ENCODE data around the gene HPSE2. TPM values are rescaled to one million over a fixed set of nuclear protein-coding genes. Genes with fewer than 3 reads are reported as not detected.
A peak's percentile ranks its signal among the peaks of the same experiment; 100 is the strongest.

The HPSE2 gene
- total RNA-seq, 2 experiments from 2014 or later, result not detected

- ChIA-PET POLR2A (interaction anchor here (0.9 to 2.2 kb wide), 10 partner anchors 11 to 709 kb away, joined by 3 to 11 read pairs (median 5); partner anchors contain the start of genes R3HCC1L and ZFYVE27), CTCF (interaction anchor here (0.6 to 1.1 kb wide), 2 partner anchors 21 to 1077 kb away, joined by 4 read pairs; no protein-coding TSS in a partner anchor)
- Mint-ChIP-seq H3K27me3 (peaks cover 5% of the 10 kb centered on the region), H3K36me3 (ENCODE audit: low read depth) (peaks cover 45% of the 10 kb centered on the region), H3K4me3 (peak overlapping the region; percentile 94), H3K27ac (peak overlapping the region; percentile 84), H3K4me1 (peaks cover 53% of the 10 kb centered on the region), H3K9me3 (no peaks in the 10 kb centered on the region)
- no peak for DNase-seq
These were observed 790.3 kb downstream of the HPSE2 start for GRCh38 chr10:98445200-98445812.

- ChIA-PET POLR2A (no interaction called here), CTCF (interaction anchor here (0.6 to 1.7 kb wide), 2 partner anchors 19 to 1076 kb away, joined by 4 to 7 read pairs; no protein-coding TSS in a partner anchor)
- Mint-ChIP-seq H3K27me3 (no peaks in the 10 kb centered on the region), H3K36me3 (ENCODE audit: low read depth) (peaks cover 53% of the 10 kb centered on the region), H3K4me3 (peak overlapping the region; percentile 43), H3K27ac (no peak overlapping the region), H3K9me3 (no peaks in the 10 kb centered on the region), H3K4me1 (peaks cover 53% of the 10 kb centered on the region)
- no peak for DNase-seq
These were observed 791.2 kb downstream of the HPSE2 start for GRCh38 chr10:98444314-98445006.

- ChIA-PET CTCF (no interaction called here), POLR2A (no interaction called here)
- H3K9me3 Mint-ChIP-seq, result no peaks in the 10 kb centered on the region
- H3K4me1 Mint-ChIP-seq, result peaks cover 23% of the 10 kb centered on the region
- no peak overlapping the region for H3K27ac Mint-ChIP-seq
- H3K36me3 Mint-ChIP-seq (ENCODE audit: low read depth), result peaks cover 86% of the 10 kb centered on the region
- H3K27me3 Mint-ChIP-seq, result no peaks in the 10 kb centered on the region
- DNase-seq, result no peak
- H3K4me3 Mint-ChIP-seq, result no peak overlapping the region
These were observed 796.9 kb downstream of the HPSE2 start for GRCh38 chr10:98438715-98439114.

- Mint-ChIP-seq H3K27ac (no peak overlapping the region), H3K9me3 (peaks cover 2% of the 10 kb centered on the region), H3K4me3 (no peak overlapping the region), H3K27me3 (no peaks in the 10 kb centered on the region), H3K4me1 (peaks cover 11% of the 10 kb centered on the region), H3K36me3 (ENCODE audit: low read depth) (peaks cover 84% of the 10 kb centered on the region)
- CTCF ChIA-PET, result interaction anchor here (1.2 to 3.2 kb wide), 2 partner anchors 9 to 11 kb away, joined by 3 to 19 read pairs; no protein-coding TSS in a partner anchor
- no peak for DNase-seq
- POLR2A ChIA-PET, result interaction anchor here (2.0 kb wide), 1 partner anchor 11 kb away, joined by 6 read pairs; no protein-coding TSS in a partner anchor
These were observed 798.9 kb downstream of the HPSE2 start for GRCh38 chr10:98436704-98437103.

DNA sequence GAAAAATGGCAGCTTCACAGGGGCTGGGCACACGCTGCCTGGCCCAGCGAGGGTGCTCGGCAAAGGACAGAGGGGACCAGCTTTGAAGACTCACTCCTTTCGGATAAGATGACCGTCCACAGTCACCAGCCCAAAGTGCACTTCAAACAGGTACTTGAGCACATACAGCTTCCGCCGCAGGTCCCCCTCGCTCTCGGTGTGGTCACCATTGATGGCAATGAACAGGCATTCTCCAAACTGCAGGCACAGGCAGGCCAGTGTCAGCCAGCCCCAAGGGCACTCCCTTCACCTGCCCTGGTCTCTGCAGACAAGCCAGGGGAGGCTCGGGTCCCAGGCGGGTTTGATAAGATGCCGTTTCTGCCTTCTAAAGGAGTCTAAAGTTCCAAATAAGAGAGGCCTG, 800.5 kb downstream of the HPSE2 start:
- peaks cover 2% of the 10 kb centered on the region for H3K9me3 Mint-ChIP-seq
- no peak overlapping the region for H3K27ac Mint-ChIP-seq
- peaks cover 2% of the 10 kb centered on the region for H3K4me1 Mint-ChIP-seq
- peaks cover 86% of the 10 kb centered on the region for H3K36me3 Mint-ChIP-seq (ENCODE audit: low read depth)
- ChIA-PET POLR2A (interaction anchor here (1.1 to 2.0 kb wide), 2 partner anchors 10 to 12 kb away, joined by 4 to 6 read pairs; no protein-coding TSS in a partner anchor), CTCF (interaction anchor here (3.2 kb wide), 1 partner anchor 9 kb away, joined by 19 read pairs; no protein-coding TSS in a partner anchor)
- no peak overlapping the region for H3K4me3 Mint-ChIP-seq
- no peak for DNase-seq
- H3K27me3 Mint-ChIP-seq, result no peaks in the 10 kb centered on the region

DNA sequence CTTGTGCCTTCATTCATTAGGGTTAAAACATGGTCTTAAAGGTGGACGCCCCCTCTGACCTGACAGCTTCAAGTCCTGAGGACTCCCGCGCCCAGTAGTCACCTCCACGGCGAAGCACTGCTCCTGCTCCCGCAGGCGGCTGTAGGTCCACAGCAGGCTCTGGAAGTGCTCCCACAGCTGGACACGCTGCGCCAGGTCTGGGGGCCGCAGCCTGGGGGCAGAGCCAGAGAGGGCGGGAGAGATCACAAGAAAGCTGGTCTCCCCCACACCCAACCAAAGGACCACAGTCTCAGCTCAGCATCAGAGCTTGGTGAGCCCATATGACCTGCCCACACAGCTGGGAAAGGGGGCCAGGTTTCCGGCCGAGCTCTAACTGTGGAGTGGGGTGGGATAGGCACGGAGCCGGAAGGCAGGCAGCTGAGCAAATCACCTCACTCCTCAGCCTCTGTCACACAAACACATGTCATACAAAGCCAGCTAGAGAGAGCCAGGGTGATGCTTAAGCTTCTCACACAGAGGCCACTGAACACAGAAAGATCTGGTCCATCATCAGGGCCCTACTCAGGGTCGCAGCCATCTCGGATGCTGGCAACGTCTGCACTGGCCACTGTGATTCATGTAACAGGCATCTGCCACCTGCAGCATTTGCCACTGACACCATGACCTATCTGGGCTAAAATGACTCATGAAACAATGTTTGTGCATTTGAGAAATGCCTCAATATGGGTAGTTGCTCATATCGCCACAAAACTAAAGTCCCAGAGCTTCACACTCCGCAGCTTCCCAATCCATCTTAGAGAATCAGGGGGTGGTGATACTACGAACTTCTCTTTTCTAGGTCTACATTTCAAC, 801.5 kb downstream of the HPSE2 start:
- peaks cover 2% of the 10 kb centered on the region for H3K4me1 Mint-ChIP-seq
- H3K4me3 Mint-ChIP-seq, result no peak overlapping the region
- no peak for DNase-seq
- H3K27me3 Mint-ChIP-seq, result no peaks in the 10 kb centered on the region
- POLR2A ChIA-PET, result interaction anchor here (1.1 kb wide), 2 partner anchors 12 to 13 kb away, joined by 4 read pairs; no protein-coding TSS in a partner anchor
- CTCF ChIA-PET, result interaction anchor here (1.2 kb wide), 1 partner anchor 8 kb away, joined by 4 read pairs; no protein-coding TSS in a partner anchor
- H3K9me3 Mint-ChIP-seq, result peaks cover 2% of the 10 kb centered on the region
- H3K36me3 Mint-ChIP-seq (ENCODE audit: low read depth), result peaks cover 77% of the 10 kb centered on the region
- no peak overlapping the region for H3K27ac Mint-ChIP-seq

GRCh38 chr10:98433371-98433770, 802.3 kb downstream of the HPSE2 start:
- POLR2A ChIA-PET, result no interaction called here
- H3K36me3 Mint-ChIP-seq (ENCODE audit: low read depth), result peaks cover 70% of the 10 kb centered on the region
- H3K27ac Mint-ChIP-seq, result no peak overlapping the region
- peaks cover under 1% of the 10 kb centered on the region for H3K4me1 Mint-ChIP-seq
- CTCF ChIA-PET, result no interaction called here
- no peak for DNase-seq
- H3K4me3 Mint-ChIP-seq, result no peak overlapping the region
- peaks cover 2% of the 10 kb centered on the region for H3K9me3 Mint-ChIP-seq
- no peaks in the 10 kb centered on the region for H3K27me3 Mint-ChIP-seq

DNA sequence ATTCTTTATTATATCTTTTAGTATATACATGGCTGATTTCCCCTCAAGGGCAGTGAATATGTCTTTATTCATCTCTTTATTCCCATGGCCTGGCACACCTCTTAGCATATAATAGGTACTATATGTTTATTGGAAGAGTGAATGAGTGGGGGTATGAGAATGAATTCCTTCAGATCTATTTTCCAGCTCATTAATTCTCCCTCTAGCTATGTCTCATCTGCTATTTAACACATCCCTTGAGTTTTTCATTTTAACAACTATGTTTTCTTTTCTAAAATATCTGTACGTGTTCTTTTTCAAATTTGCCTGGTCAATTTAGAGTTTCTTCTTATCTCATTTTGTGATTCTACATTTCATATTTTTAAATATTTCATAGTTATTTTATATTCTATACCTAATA, 803.3 kb downstream of the HPSE2 start:
- H3K9me3 Mint-ChIP-seq, result peaks cover 2% of the 10 kb centered on the region
- DNase-seq, result no peak
- no peak overlapping the region for H3K4me3 Mint-ChIP-seq
- ChIA-PET POLR2A (no interaction called here), CTCF (no interaction called here)
- no peaks in the 10 kb centered on the region for H3K4me1 Mint-ChIP-seq
- peaks cover 68% of the 10 kb centered on the region for H3K36me3 Mint-ChIP-seq (ENCODE audit: low read depth)
- H3K27me3 Mint-ChIP-seq, result no peaks in the 10 kb centered on the region
- H3K27ac Mint-ChIP-seq, result no peak overlapping the region

DNA sequence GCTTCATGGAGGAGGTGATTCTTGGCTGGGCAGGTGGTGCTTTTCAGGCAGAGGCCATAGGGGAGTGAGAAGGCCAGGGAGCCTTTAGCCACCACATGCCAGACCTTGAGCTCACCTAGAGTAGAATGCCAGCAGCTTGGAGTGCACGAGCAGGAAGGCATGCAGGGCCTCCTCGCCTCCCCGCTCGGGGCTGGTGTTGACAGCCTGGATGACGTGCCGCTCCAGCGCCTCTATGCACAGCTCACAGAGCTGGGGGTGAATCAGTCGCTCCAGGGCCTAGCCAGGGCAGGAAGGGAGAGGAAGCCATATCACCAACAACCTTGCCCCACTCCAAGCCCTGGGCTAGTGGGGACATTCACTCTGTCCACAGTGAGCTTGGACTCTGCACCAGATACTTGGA, 804.6 kb downstream of the HPSE2 start:
- H3K27ac Mint-ChIP-seq, result no peak overlapping the region
- ChIA-PET POLR2A (no interaction called here), CTCF (no interaction called here)
- H3K4me1 Mint-ChIP-seq, result no peaks in the 10 kb centered on the region
- H3K9me3 Mint-ChIP-seq, result peaks cover 2% of the 10 kb centered on the region
- H3K4me3 Mint-ChIP-seq, result no peak overlapping the region
- no peaks in the 10 kb centered on the region for H3K27me3 Mint-ChIP-seq
- DNase-seq, result no peak
- peaks cover 60% of the 10 kb centered on the region for H3K36me3 Mint-ChIP-seq (ENCODE audit: low read depth)

DNA sequence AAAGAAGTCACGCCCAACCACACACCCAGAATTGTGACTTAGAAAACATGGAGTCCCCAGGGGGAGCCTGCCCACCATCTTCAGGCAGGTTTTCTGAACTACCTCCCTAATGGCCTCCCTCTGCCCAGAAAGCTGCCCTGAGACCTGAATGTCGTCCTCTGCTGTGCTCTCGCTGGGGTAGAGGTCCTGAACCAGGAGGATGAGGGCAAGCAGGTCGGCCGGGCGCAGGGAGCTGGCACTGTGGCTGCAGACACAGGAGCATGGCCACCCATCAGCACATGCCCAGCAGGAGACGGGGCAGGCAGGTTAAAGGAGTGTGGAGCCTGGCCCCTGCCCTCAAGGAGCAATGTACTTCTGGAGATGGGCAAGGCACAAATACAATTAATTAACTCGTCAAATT, 805.2 kb downstream of the HPSE2 start:
- CTCF ChIA-PET, result no interaction called here
- DNase-seq, result no peak
- no peaks in the 10 kb centered on the region for H3K27me3 Mint-ChIP-seq
- no peaks in the 10 kb centered on the region for H3K4me1 Mint-ChIP-seq
- H3K27ac Mint-ChIP-seq, result no peak overlapping the region
- H3K4me3 Mint-ChIP-seq, result no peak overlapping the region
- POLR2A ChIA-PET, result no interaction called here
- peaks cover 55% of the 10 kb centered on the region for H3K36me3 Mint-ChIP-seq (ENCODE audit: low read depth)
- peaks cover 2% of the 10 kb centered on the region for H3K9me3 Mint-ChIP-seq

DNA sequence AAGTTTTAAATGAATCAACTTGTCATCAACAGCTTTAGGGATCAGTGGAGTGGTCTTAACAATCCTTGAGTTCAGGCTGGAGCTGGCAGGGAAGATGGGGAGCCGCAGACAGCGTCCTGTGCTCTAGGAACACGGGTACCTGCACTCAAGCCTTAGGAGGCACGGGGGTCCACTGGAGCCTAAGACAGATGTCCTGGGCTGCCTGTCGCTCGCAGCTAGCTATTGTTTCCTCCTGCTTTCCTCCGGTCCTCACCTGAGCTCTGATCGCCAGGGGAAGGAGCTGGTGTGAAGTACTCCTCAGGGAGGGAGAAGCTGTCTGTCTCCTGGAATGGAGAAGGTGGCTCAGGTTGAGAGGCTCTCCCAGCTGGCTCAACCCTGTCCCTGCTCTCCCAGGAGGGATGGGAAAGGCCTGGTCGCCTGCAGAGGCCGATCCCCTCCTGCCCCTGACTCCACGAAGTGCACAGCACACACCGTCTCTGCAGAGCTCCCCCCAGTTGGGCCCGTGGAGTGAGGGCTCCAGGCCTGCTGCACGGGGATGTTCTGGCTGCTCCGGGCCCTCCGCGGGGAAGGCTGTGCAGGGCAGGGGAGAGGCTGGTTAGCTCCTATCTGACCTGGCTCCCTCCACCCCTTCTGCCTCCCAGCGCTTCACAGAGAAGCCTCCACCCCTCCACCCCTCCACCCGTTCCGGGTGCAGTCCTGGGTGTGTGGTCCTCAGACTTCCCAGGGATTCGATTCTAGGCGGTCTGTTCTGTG, 806.2 kb downstream of the HPSE2 start:
- DNase-seq, result peak; percentile 5
- Mint-ChIP-seq H3K9me3 (peaks cover 2% of the 10 kb centered on the region), H3K27me3 (no peaks in the 10 kb centered on the region), H3K4me1 (no peaks in the 10 kb centered on the region), H3K36me3 (ENCODE audit: low read depth) (peaks cover 45% of the 10 kb centered on the region), H3K4me3 (no peak overlapping the region), H3K27ac (no peak overlapping the region)
- CTCF ChIA-PET, result no interaction called here
- POLR2A ChIA-PET, result no interaction called here

GRCh38 chr10:98427011-98427515, 808.6 kb downstream of the HPSE2 start:
- no peaks in the 10 kb centered on the region for H3K4me1 Mint-ChIP-seq
- H3K27ac Mint-ChIP-seq, result no peak overlapping the region
- peaks cover 27% of the 10 kb centered on the region for H3K36me3 Mint-ChIP-seq (ENCODE audit: low read depth)
- DNase-seq, result peak; percentile 10
- no peaks in the 10 kb centered on the region for H3K27me3 Mint-ChIP-seq
- H3K4me3 Mint-ChIP-seq, result no peak overlapping the region
- ChIA-PET CTCF (interaction anchor here (0.6 to 0.9 kb wide), 2 partner anchors 9 to 1206 kb away, joined by 3 read pairs; no protein-coding TSS in a partner anchor), POLR2A (interaction anchor here (0.6 to 0.8 kb wide), 2 partner anchors 19 to 53 kb away, joined by 3 read pairs; no protein-coding TSS in a partner anchor)
- H3K9me3 Mint-ChIP-seq, result no peaks in the 10 kb centered on the region

Measured in activated CD4-positive, alpha-beta memory T cell treated with anti-CD3 and anti-CD28 coated beads, Interleukin-2, amount 10 ng/mL, durations not matched to agents 7 days and 5 days (primary cell).